HL-60/S4 treated with phorbol 12-myristate 13-acetate at 8.2 ng/mL for 4 days and 3 days (cell line): ENCODE results near the gene CPXM1.

Experiments used
- in situ Hi-C: fragments of 300-500 bp; cut with MboI; formaldehyde crosslinking; loops from 2 replicates; pipeline ENCODE4 v1.15.0; 2022; ENCODE audit warnings: low sequenced_read_pairs

Gene CPXM1

GRCh38 chr20:2750491-2751251, 49.8 kb downstream of the CPXM1 start:
- in situ Hi-C loops, result no loop called here

GRCh38 chr20:2749951-2750490, 50.4 kb downstream of the CPXM1 start:
- in situ Hi-C loops, result no loop called here

GRCh38 chr20:2749343-2749950, 51.0 kb downstream of the CPXM1 start:
- in situ Hi-C loops, result no loop called here

GRCh38 chr20:2748551-2749342, 51.7 kb downstream of the CPXM1 start:
- in situ Hi-C loops, result no loop called here

GRCh38 chr20:2747676-2748235, 52.7 kb downstream of the CPXM1 start:
- in situ Hi-C loops, result no loop called here

- in situ Hi-C loops, result no loop called here
These were observed 53.7 kb downstream of the CPXM1 start for GRCh38 chr20:2746636-2747265.

GRCh38 chr20:2745936-2746635, 54.3 kb downstream of the CPXM1 start:
- in situ Hi-C loops, result no loop called here

- in situ Hi-C loops, result no loop called here
These were observed 55.1 kb downstream of the CPXM1 start for GRCh38 chr20:2745060-2745910.
